Measurements from ENCODE around the gene HIP1R. TPM values are rescaled to one million over a fixed set of nuclear protein-coding genes. Genes with fewer than 3 reads are reported as not detected.

The HIP1R gene
- total and polyA plus RNA-seq, 10 of the 15 experiments (the other 5 are each of a cell fraction or from before 2014, with no cell fraction given) = 0.18 to 27.7 (median 11.7) TPM

DNA sequence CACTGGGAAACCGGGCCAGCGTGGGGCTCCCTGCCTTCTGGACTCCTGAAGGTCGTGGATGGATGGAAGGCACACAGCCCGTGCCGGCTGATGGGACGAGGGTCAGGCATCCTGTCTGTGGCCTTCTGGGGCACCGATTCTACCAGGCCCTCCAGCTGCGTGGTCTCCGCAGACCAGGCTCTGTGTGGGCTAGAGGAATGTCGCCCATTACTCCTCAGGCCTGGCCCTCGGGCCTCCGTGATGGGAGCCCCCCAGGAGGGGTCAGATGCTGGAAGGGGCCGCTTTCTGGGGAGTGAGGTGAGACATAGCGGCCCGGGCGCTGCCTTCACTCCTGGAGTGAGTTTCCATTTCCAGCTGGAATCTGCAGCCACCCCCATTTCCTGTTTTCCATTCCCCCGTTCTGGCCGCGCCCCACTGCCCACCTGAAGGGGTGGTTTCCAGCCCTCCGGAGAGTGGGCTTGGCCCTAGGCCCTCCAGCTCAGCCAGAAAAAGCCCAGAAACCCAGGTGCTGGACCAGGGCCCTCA, 26.9 kb downstream of the HIP1R start:
- Histone ChIP-seq H3K9ac (ENCODE audit: control insufficient read depth, insufficient read depth, low read length) (no peak overlapping the region), H3K79me2 (ENCODE audit: control insufficient read depth, insufficient read depth, low read length) (no peaks in the 10 kb centered on the region), H3K36me3 (ENCODE audit: control insufficient read depth in 2 of 2, insufficient read depth in 2 of 2, low read length in 1 of 2) (peaks cover 2 to 16% of the 10 kb centered on the region in 2 experiments; a peak in 2 of 4 replicates), H3K9me3 (replicated peaks; ENCODE audit: control insufficient read depth, insufficient read depth, low read length) (no peaks in the 10 kb centered on the region), H3K27me3 (replicated peaks in 1 of 2; ENCODE audit: control insufficient read depth in 2 of 2, insufficient read depth in 2 of 2, low read length in 1 of 2) (no peaks in the 10 kb centered on the region), H3K4me1 (ENCODE audit: control insufficient read depth, insufficient read depth, low read length) (no peaks in the 10 kb centered on the region), H4K20me1 (ENCODE audit: control insufficient read depth, insufficient read depth) (no peaks in the 10 kb centered on the region), H3K4me3 (no peak overlapping the region), H3K27ac (ENCODE audit: control insufficient read depth, insufficient read depth) (no peak overlapping the region), H2AFZ (ENCODE audit: control insufficient read depth, low read depth, low read length) (no peak overlapping the region), H3K4me2 (ENCODE audit: control insufficient read depth, insufficient read depth) (no peak overlapping the region)
- CTCF ChIA-PET = interaction anchor here (1.8 to 7.4 kb wide), 10 partner anchors 9 to 224 kb away, joined by 5 to 127 read pairs (median 13); no protein-coding TSS in a partner anchor
- DNase-seq (ENCODE audit: low read depth, low spot score) (no peak), ATAC-seq (no peak), FAIRE-seq (no peak)
- RAD21 ChIA-PET (ENCODE audit: unreplicated experiment) = interaction anchor here (1.0 to 6.9 kb wide), 7 partner anchors 19 to 376 kb away, joined by 3 to 72 read pairs (median 8); partner anchors contain the start of gene ABCB9
- TSS peak; percentile 64 for BruUV-seq (replicated peaks)
- SMC1A ChIA-PET (ENCODE audit: uncharacterized antibody, unreplicated experiment) = interaction anchor here (1.0 to 8.4 kb wide), 8 partner anchors 9 to 376 kb away, joined by 4 to 100 read pairs (median 7); no protein-coding TSS in a partner anchor
- TF ChIP-seq EED (IDR thresholded peaks at IDR 0.05; ENCODE audit: low read depth) (no peak), POLR2A (IDR thresholded peaks at IDR 0.05; ENCODE audit: low read depth, low read length) (no peak), ZNF622 (IDR thresholded peaks at IDR 0.05) (no peak), RELA (IDR thresholded peaks at IDR 0.05; ENCODE audit: borderline replicate concordance, partially characterized antibody) (no peak), SUPT20H (IDR thresholded peaks at IDR 0.05; ENCODE audit: borderline replicate concordance, control insufficient read depth, low read depth, low read length) (no peak), PAX8 (IDR thresholded peaks at IDR 0.05) (no peak), MYC (IDR thresholded peaks at IDR 0.05; ENCODE audit: insufficient read depth, insufficient read length, insufficient replicate concordance, low read length, severe bottlenecking) (no peak), NR2C1 (IDR thresholded peaks at IDR 0.05) (no peak), NR2F1 (conservative IDR thresholded peaks at IDR 0.05) (no peak), FOXK2 (IDR thresholded peaks at IDR 0.05) (no peak)
- TF ChIP-seq, protein P1, sequence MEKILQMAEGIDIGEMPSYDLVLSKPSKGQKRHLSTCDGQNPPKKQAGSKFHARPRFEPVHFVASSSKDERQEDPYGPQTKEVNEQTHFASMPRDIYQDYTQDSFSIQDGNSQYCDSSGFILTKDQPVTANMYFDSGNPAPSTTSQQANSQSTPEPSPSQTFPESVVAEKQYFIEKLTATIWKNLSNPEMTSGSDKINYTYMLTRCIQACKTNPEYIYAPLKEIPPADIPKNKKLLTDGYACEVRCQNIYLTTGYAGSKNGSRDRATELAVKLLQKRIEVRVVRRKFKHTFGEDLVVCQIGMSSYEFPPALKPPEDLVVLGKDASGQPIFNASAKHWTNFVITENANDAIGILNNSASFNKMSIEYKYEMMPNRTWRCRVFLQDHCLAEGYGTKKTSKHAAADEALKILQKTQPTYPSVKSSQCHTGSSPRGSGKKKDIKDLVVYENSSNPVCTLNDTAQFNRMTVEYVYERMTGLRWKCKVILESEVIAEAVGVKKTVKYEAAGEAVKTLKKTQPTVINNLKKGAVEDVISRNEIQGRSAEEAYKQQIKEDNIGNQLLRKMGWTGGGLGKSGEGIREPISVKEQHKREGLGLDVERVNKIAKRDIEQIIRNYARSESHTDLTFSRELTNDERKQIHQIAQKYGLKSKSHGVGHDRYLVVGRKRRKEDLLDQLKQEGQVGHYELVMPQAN (conservative IDR thresholded peaks at IDR 0.05) = no peak
- TF ChIP-seq, protein P2, sequence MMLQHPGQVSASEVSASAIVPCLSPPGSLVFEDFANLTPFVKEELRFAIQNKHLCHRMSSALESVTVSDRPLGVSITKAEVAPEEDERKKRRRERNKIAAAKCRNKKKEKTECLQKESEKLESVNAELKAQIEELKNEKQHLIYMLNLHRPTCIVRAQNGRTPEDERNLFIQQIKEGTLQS (IDR thresholded peaks at IDR 0.05; ENCODE audit: borderline replicate concordance, extremely low read depth, low read depth, low read length) = no peak
- in situ Hi-C loops (cut with MboI) (loop anchor here (25.0 kb wide), 1 partner anchor 375 kb away; the partner anchor contains the start of genes MPHOSPH9 and MTRFR), intact Hi-C loops (cut with micrococcal nuclease; ENCODE audit: unreplicated experiment) (no loop called here)
- POLR2A ChIA-PET = no interaction called here
- WGBS (ENCODE audit: insufficient coverage, insufficient replicate concordance, low lambda C conversion rate, missing lambda C conversion rate) = 73% methylated on average over 20 of the region's 20 CpGs

Data from GM12878 (cell line).